ENCODE measurements around the gene MAGEB4.

- TF ChIP-seq POLR2A (IDR thresholded peaks at IDR 0.05; ENCODE audit: low read length): no peak
- TF ChIP-seq GATA1 (IDR thresholded peaks at IDR 0.05; ENCODE audit: low read depth, low read length): no peak
Observed at GRCh38 chrX:30230395-30230794, 11.4 kb upstream of the MAGEB4 start, which contains the start of gene MAGEB3.

All from erythroblast (primary cell).